AG09319 (cell line): Measurements from ENCODE around the gene SLC19A1.

ENCODE experiments used
- DNase-seq: peaks from one replicate; pipeline ENCODE4 v3.0.0-alpha.2; 2010; ENCODE audit warnings: low read depth; ENCODE audit errors: extremely low read depth
- TF ChIP-seq, protein P1 (sequence below): IDR thresholded peaks from 2 replicates; pipeline ENCODE4 v1.5.1; 2011; ENCODE audit warnings: low read depth, mild to moderate bottlenecking, inconsistent platforms, low read length, moderate library complexity

The SLC19A1 gene

DNA sequence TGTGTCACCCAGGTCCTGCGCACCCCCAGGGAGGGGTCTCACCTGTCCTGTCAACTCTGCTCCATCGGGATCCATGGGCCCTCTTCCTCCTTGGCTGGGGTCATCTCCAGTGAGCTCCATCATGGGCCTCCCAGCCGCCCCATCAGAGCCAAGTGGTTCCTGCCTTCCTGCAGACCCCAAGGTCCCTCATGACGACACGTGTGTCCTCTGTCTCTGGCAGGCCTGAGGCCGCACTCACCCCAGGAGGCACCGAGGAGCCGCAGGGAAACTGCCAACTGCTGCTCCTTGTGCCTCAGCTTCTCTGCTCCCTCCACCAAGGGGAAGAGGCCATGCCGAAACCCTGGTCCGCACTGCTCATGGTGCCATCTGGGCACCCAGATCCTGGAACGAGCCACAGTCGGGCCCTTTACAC, 90.5 kb downstream of the SLC19A1 start:
- no peak for DNase-seq
- TF ChIP-seq, protein P1, sequence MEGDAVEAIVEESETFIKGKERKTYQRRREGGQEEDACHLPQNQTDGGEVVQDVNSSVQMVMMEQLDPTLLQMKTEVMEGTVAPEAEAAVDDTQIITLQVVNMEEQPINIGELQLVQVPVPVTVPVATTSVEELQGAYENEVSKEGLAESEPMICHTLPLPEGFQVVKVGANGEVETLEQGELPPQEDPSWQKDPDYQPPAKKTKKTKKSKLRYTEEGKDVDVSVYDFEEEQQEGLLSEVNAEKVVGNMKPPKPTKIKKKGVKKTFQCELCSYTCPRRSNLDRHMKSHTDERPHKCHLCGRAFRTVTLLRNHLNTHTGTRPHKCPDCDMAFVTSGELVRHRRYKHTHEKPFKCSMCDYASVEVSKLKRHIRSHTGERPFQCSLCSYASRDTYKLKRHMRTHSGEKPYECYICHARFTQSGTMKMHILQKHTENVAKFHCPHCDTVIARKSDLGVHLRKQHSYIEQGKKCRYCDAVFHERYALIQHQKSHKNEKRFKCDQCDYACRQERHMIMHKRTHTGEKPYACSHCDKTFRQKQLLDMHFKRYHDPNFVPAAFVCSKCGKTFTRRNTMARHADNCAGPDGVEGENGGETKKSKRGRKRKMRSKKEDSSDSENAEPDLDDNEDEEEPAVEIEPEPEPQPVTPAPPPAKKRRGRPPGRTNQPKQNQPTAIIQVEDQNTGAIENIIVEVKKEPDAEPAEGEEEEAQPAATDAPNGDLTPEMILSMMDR: no peak

DNA sequence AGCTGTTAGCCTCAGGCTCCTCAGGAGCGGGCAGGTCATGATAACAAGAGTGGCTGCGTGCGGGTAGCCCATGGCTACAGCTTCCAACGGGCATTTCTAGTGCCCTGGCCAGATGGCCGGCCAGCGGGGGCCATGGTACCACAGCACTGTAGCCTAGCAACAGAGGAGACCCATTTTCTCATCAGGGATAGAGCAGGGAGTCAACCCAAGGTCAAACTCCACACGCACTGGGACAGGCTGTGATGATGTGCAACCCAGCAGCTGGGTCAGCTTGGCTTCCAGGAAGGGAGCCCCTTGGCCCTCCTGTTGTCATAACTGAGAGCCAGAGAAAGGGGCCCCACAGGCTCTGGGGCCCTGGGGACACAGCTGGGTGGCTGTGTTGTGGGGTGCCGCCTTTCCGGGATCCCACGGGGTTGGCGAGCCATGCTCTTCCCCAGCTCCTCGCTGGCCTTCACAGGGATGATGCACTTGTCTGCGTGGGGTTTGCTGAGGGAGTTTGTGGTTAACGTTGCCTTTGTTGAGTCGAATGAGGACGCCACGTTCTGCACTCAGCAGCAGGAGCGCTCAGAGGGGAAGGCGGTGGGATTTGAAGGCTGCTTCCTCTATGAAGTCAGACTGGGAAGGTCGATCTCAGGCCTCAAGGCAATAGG, 91.0 kb downstream of the SLC19A1 start:
- TF ChIP-seq, protein P1: no peak
- no peak for DNase-seq

- no peak for DNase-seq
- TF ChIP-seq, protein P1: no peak
Observed at GRCh38 chr21:45450423-45451090, 91.7 kb downstream of the SLC19A1 start.

DNA sequence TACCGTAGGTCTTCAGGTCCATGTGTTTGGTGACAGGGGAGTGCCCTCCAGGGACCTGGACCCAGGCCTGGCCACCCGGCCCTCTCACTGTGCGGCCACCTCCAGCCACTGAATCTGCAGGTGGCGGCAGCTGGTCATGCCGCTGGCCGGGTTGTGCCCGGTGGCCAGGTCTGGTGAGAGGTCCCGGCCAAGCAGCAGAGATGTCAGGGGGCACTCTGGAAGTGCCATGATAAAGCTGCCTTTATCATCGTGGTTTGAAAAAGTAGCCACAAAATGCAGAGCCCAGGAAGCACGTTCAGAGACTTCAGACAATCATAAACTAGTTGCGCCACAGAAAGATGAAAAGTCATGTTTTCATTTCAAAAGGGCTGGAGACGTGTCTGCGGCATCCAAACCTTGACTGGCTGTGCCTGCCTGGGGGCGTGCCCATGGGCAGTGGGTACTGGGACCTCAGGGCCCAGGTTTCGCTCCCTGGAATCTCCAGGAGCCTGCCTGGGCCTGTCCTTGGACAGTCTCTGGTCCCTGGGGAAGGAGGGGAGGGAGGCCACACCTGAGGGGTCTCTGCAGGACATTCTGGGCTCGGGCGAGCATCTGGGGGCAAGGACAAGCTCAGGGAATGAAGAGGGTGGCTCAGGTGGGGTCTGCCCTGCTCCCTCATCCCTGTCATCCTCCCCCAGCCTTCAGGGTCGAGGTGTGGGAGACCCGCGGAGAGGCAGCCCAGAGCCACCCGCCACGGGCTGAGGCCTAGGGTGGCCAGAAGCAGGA, 92.4 kb downstream of the SLC19A1 start:
- TF ChIP-seq, protein P1: no peak

GRCh38 chr21:45448810-45449657, 93.2 kb downstream of the SLC19A1 start:
- DNase-seq: no peak
- TF ChIP-seq, protein P1: no peak

More for the DNA sequence above, 92.4 kb downstream of the SLC19A1 start:
- DNase-seq: no peak

GRCh38 chr21:45448283-45448809, 93.9 kb downstream of the SLC19A1 start:
- TF ChIP-seq, protein P1: no peak
- DNase-seq: no peak
